H1 (cell line): ENCODE results near the gene DLEC1. TPM values are rescaled to one million over a fixed set of nuclear protein-coding genes. Genes with fewer than 3 reads are reported as not detected.

ENCODE experiments used
- CHD7 ChIP-seq: fragments of 300-600 bp; sonication (generic); IDR thresholded peaks from 2 replicates; pipeline ENCODE4 v1.7.1; 2012; ENCODE audit warnings: low read length, moderate library complexity, mild to moderate bottlenecking, inconsistent platforms; ENCODE audit not compliant: insufficient replicate concordance
- HDAC6 ChIP-seq: IDR thresholded peaks from one replicate; pipeline ENCODE4 v1.7.1; 2012; ENCODE audit warnings: low read depth, mild to moderate bottlenecking, inconsistent platforms, low read length, moderate library complexity
- KDM1A ChIP-seq: fragments of 200-600, 300-600 bp; sonication (generic); IDR thresholded peaks from 2 replicates; pipeline ENCODE4 v1.7.1; 2016; ENCODE audit warnings: mild to moderate bottlenecking, low read length, borderline replicate concordance
- SP2 ChIP-seq: IDR thresholded peaks from 2 replicates; pipeline ENCODE4 v1.6.1; 2012; ENCODE audit warnings: mild to moderate bottlenecking, low read length, inconsistent platforms
- USF2 ChIP-seq: IDR thresholded peaks from 2 replicates; pipeline ENCODE4 v1.6.1; 2011; ENCODE audit warnings: low read length, improper control_type of control experiment
- polyA plus RNA-seq, 7 experiments: library from polyadenylated mRNA; depleted of rRNA in 3 of 7; stranded (reverse) in 5 of 7; unstranded in 2 of 7; fragments of >200 nt in 5 of 7; fragments of 200-250 nt in 2 of 7; gene quantifications; 1 replicate in 5 of 7; 2 replicates in 1 of 7; 4 replicates in 1 of 7; pipeline versions ENCODE4 v1.2.1 to v1.2.3, GENCODE V29; 2011 to 2013; ENCODE audit warnings: missing spikeins in 2 of 7, mixed read lengths in 2 of 7
- total RNA-seq: library from RNA; stranded (reverse); fragmentation: NEBNext Ultra II Directional; extraction: Animal tissue kit (Norgen Biotek cat#: 25700); gene quantifications from 2 replicates; pipeline ENCODE4 v1.2.1, GENCODE V29; 2021

Gene DLEC1
- total and polyA plus RNA-seq, 2 of the 8 experiments (the other 6 are each of a cell fraction or from before 2014, with no cell fraction given), result 0.26 to 0.76 TPM

GRCh38 chr3:38142959-38143358 is 104.0 kb downstream of the DLEC1 start (continued):
- TF ChIP-seq CHD7, result no peak
- TF ChIP-seq USF2, result no peak
- TF ChIP-seq HDAC6, result no peak
- no peak for TF ChIP-seq KDM1A
- no peak for TF ChIP-seq SP2
